Measurements from ENCODE around the gene HERC6. TPM values are rescaled to one million over a fixed set of nuclear protein-coding genes. Genes with fewer than 3 reads are reported as not detected.
"Not testable (repeated sequence)": the region's sequence is repeated elsewhere in the genome, so short reads cannot be mapped to it uniquely, and the experiment has no call there.

The HERC6 gene
- polyA plus RNA-seq, 1 of the 3 experiments (the other 2 are of a cell fraction): 1.7 TPM

DNA sequence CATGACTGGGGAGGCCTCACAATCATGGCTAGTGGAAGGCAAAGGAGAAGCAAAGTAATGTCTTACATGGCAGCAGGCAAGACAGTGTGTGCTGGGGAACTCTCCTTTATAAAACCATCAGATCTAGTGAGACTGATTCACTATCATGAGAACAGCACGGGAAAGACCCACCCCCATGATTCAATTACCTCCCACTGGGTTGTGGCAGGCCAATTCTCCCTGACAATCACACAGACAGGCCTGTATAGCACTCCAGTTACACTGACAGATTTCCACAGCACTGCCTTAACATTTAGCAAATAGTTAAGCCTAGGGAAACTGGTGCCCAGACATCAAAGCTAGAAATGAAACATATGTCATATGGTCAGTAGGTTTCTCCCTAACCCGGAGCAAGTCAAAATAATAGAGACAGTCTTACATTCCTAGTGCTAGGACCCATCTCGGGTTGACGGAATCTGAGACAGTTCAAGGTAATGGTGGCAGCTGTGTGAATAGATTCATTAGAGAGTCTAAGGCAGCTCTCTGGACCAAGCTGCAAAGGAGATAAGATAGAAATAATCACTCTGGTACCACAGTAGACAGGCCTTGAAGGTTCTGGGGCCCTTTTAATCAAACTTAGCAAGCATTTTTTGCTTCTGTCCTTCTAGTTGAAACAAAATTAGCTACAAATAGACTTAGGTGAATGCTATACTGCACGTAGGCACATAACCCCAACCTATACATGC is 68.9 kb downstream of the HERC6 start:
- no peak overlapping the region for H3K27ac ChIP-seq (ENCODE audit: low read depth in 2 of 2, low read length in 1 of 2)
- CTCF ChIA-PET: interaction anchor here (0.8 to 4.2 kb wide), 5 partner anchors 10 to 228 kb away, joined by 3 to 11 read pairs (median 5); partner anchors contain the start of genes HERC5 and HERC6
- H2AFZ ChIP-seq (ENCODE audit: low read depth): no peak overlapping the region
- no peaks in the 10 kb centered on the region for H3F3A ChIP-seq (replicated peaks; ENCODE audit: insufficient read depth)
- H3K9ac ChIP-seq: no peak overlapping the region
- POLR2A ChIA-PET: no interaction called here
- WGBS (ENCODE audit: low lambda C conversion rate): 62% methylated on average over 5 of the region's 5 CpGs
- no peak overlapping the region for H3K4me3 ChIP-seq (ENCODE audit: low read depth in 2 of 2, low read length in 1 of 2)
- H3K27me3 ChIP-seq (ENCODE audit: insufficient read depth): no peaks in the 10 kb centered on the region
- H3K9me2 ChIP-seq: no peaks in the 10 kb centered on the region
- no peak for TF ChIP-seq RCOR1 (IDR thresholded peaks at IDR 0.05; ENCODE audit: low read length)
- TF ChIP-seq ZBTB33 (IDR thresholded peaks at IDR 0.05; ENCODE audit: borderline replicate concordance, low read depth): no peak
- no peak for DNase-seq
- H3K36me3 ChIP-seq (replicated peaks in 1 of 2; ENCODE audit: control insufficient read depth in 1 of 2, insufficient read depth in 2 of 2, low read length in 1 of 2): no peaks in the 10 kb centered on the region
- H3K4me2 ChIP-seq: no peak overlapping the region
- H3K79me2 ChIP-seq (ENCODE audit: insufficient read depth): no peaks in the 10 kb centered on the region
- no peaks in the 10 kb centered on the region for H3K4me1 ChIP-seq (ENCODE audit: control insufficient read depth in 1 of 2, insufficient read depth in 2 of 2, low read depth in 1 of 2, low read length in 1 of 2)
- no peaks in the 10 kb centered on the region for H3K9me3 ChIP-seq
- no peaks in the 10 kb centered on the region for H4K20me1 ChIP-seq (ENCODE audit: insufficient read depth)

GRCh38 chr4:88448211-88448765 is 69.6 kb downstream of the HERC6 start:
- H3K27me3 ChIP-seq (ENCODE audit: insufficient read depth); H3K9me2 ChIP-seq; POLR2A ChIA-PET; H3K36me3 ChIP-seq (replicated peaks in 1 of 2; ENCODE audit: control insufficient read depth in 1 of 2, insufficient read depth in 2 of 2, low read length in 1 of 2); H2AFZ ChIP-seq (ENCODE audit: low read depth); DNase-seq; H3K27ac ChIP-seq (ENCODE audit: low read depth in 2 of 2, low read length in 1 of 2); H3K4me3 ChIP-seq (ENCODE audit: low read depth in 2 of 2, low read length in 1 of 2); H3K4me2 ChIP-seq; H3K9ac ChIP-seq; H4K20me1 ChIP-seq (ENCODE audit: insufficient read depth); H3K9me3 ChIP-seq; H3K79me2 ChIP-seq (ENCODE audit: insufficient read depth); H3K4me1 ChIP-seq (ENCODE audit: control insufficient read depth in 1 of 2, insufficient read depth in 2 of 2, low read depth in 1 of 2, low read length in 1 of 2); H3F3A ChIP-seq (replicated peaks; ENCODE audit: insufficient read depth): not testable (repeated sequence)
- 86% methylated on average over 5 of the region's 7 CpGs for WGBS (ENCODE audit: low lambda C conversion rate)
- CTCF ChIA-PET: interaction anchor here (0.8 to 4.2 kb wide), 6 partner anchors 9 to 229 kb away, joined by 3 to 11 read pairs (median 4); partner anchors contain the start of genes HERC5 and HERC6

DNA sequence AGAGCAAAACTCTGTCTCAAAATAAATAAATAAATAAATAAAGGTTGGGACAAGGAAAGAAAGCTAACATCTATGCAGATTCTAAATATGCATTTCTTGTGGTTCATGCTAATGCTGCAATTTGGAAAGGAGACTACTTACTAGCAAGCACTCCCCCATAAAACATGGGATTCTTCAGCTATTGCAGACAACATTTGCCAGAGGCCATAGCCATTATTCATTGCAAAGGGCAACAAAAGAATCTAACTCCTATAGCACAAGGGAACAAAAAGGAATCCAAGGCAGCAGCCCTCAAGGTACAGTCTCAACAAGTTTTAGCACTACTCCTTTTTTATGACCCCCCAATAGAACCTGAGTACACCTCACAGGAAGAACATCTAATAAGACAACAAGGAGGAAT is 70.2 kb downstream of the HERC6 start:
- Histone ChIP-seq H3K4me2 (no peak overlapping the region), H3K4me1 (ENCODE audit: control insufficient read depth in 1 of 2, insufficient read depth in 2 of 2, low read depth in 1 of 2, low read length in 1 of 2) (no peaks in the 10 kb centered on the region), H2AFZ (ENCODE audit: low read depth) (no peak overlapping the region), H3K4me3 (ENCODE audit: low read depth in 2 of 2, low read length in 1 of 2) (no peak overlapping the region), H3F3A (replicated peaks; ENCODE audit: insufficient read depth) (no peaks in the 10 kb centered on the region), H3K27me3 (ENCODE audit: insufficient read depth) (no peaks in the 10 kb centered on the region), H3K9me2 (no peaks in the 10 kb centered on the region), H3K79me2 (ENCODE audit: insufficient read depth) (no peaks in the 10 kb centered on the region), H3K27ac (ENCODE audit: low read depth in 2 of 2, low read length in 1 of 2) (no peak overlapping the region), H3K9ac (no peak overlapping the region), H4K20me1 (ENCODE audit: insufficient read depth) (no peaks in the 10 kb centered on the region), H3K9me3 (no peaks in the 10 kb centered on the region), H3K36me3 (replicated peaks in 1 of 2; ENCODE audit: control insufficient read depth in 1 of 2, insufficient read depth in 2 of 2, low read length in 1 of 2) (no peaks in the 10 kb centered on the region)
- ChIA-PET CTCF (interaction anchor here (1.0 to 4.2 kb wide), 5 partner anchors 8 to 230 kb away, joined by 3 to 11 read pairs (median 5); partner anchors contain the start of gene HERC5), POLR2A (no interaction called here)
- no peak for DNase-seq
- TF ChIP-seq YY1 (IDR thresholded peaks at IDR 0.05; ENCODE audit: low read depth) (no peak), EZH2phosphoT487 (IDR thresholded peaks at IDR 0.05; ENCODE audit: borderline replicate concordance, low read depth) (no peak), TCF12 (IDR thresholded peaks at IDR 0.05) (no peak)
- TF ChIP-seq, protein P1, sequence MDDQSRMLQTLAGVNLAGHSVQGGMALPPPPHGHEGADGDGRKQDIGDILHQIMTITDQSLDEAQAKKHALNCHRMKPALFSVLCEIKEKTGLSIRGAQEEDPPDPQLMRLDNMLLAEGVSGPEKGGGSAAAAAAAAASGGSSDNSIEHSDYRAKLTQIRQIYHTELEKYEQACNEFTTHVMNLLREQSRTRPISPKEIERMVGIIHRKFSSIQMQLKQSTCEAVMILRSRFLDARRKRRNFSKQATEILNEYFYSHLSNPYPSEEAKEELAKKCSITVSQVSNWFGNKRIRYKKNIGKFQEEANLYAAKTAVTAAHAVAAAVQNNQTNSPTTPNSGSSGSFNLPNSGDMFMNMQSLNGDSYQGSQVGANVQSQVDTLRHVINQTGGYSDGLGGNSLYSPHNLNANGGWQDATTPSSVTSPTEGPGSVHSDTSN (IDR thresholded peaks at IDR 0.05): no peak
